ENCODE results near the gene CES2.

- no peak for TF ChIP-seq SPI1 (IDR thresholded peaks at IDR 0.05; ENCODE audit: borderline replicate concordance, low read depth, low read length)
- TF ChIP-seq, protein P1, sequence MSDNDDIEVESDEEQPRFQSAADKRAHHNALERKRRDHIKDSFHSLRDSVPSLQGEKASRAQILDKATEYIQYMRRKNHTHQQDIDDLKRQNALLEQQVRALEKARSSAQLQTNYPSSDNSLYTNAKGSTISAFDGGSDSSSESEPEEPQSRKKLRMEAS (CRISPR knock-in tag; IDR thresholded peaks at IDR 0.05) = no peak
Observed at GRCh38 chr16:66950971-66951790, 15.9 kb downstream of the CES2 start.
